HG02884 (cell line): ENCODE results near the gene DMAC2.
"Not testable (repeated sequence)": the region's sequence is repeated elsewhere in the genome, so short reads cannot be mapped to it uniquely, and the experiment has no call there.

Experiments
- ATAC-seq: cut with Tn5 transposase; IDR thresholded peaks from one replicate; pipeline ENCODE4 v1.9.1; 2021; ENCODE audit warnings: mild to moderate bottlenecking, moderate library complexity; ENCODE audit not compliant: unreplicated experiment

DMAC2 gene

GRCh38 chr19:41424335-41425173 lies 15.2 kb downstream of the DMAC2 start:
- no peak for ATAC-seq

GRCh38 chr19:41422955-41423354 lies 16.8 kb downstream of the DMAC2 start:
- ATAC-seq: no peak

GRCh38 chr19:41422456-41422855 lies 17.3 kb downstream of the DMAC2 start:
- ATAC-seq: no peak

GRCh38 chr19:41421973-41422372 lies 17.7 kb downstream of the DMAC2 start:
- no peak for ATAC-seq

- no peak for ATAC-seq
These were observed 18.4 kb downstream of the DMAC2 start for GRCh38 chr19:41421314-41421713.

- ATAC-seq: no peak
These were observed 19.4 kb downstream of the DMAC2 start for GRCh38 chr19:41420101-41420880.

- no peak for ATAC-seq
These were observed 23.5 kb downstream of the DMAC2 start for GRCh38 chr19:41416194-41416674.

GRCh38 chr19:41415154-41415571 lies 24.5 kb downstream of the DMAC2 start:
- ATAC-seq: no peak

- ATAC-seq: no peak
These were observed 25.3 kb downstream of the DMAC2 start for GRCh38 chr19:41414461-41414860.

- no peak for ATAC-seq
These were observed 25.8 kb downstream of the DMAC2 start for GRCh38 chr19:41413947-41414346.

GRCh38 chr19:41412953-41413352 lies 26.8 kb downstream of the DMAC2 start:
- no peak for ATAC-seq

GRCh38 chr19:41411968-41412265 lies 27.8 kb downstream of the DMAC2 start:
- no peak for ATAC-seq

- no peak for ATAC-seq
These were observed 28.4 kb downstream of the DMAC2 start for GRCh38 chr19:41411100-41411967.

GRCh38 chr19:41410336-41411054 lies 29.2 kb downstream of the DMAC2 start:
- no peak for ATAC-seq

GRCh38 chr19:41409288-41409687 lies 30.4 kb downstream of the DMAC2 start:
- ATAC-seq: no peak

GRCh38 chr19:41408846-41409245 lies 30.9 kb downstream of the DMAC2 start:
- not testable (repeated sequence) for ATAC-seq

GRCh38 chr19:41408256-41408655 lies 31.5 kb downstream of the DMAC2 start:
- no peak for ATAC-seq

GRCh38 chr19:41407271-41407670 lies 32.4 kb downstream of the DMAC2 start:
- no peak for ATAC-seq

- no peak for ATAC-seq
These were observed 33.9 kb downstream of the DMAC2 start for GRCh38 chr19:41405776-41406175.

- ATAC-seq: no peak
These were observed 36.3 kb downstream of the DMAC2 start for GRCh38 chr19:41403181-41403970.
